Measurements from ENCODE around the gene POLR3B. TPM values are rescaled to one million over a fixed set of nuclear protein-coding genes. Genes with fewer than 3 reads are reported as not detected.
"Not testable (repeated sequence)": the region's sequence is repeated elsewhere in the genome, so short reads cannot be mapped to it uniquely, and the experiment has no call there.

The POLR3B gene
- total and polyA plus RNA-seq, 2 experiments from 2014 or later: 8.3 to 13.7 TPM

- TF ChIP-seq EZH2 (IDR thresholded peaks at IDR 0.05; ENCODE audit: insufficient read depth, poor library complexity, severe bottlenecking) (no peak), EZH2phosphoT487 (IDR thresholded peaks at IDR 0.05; ENCODE audit: insufficient read depth, low read depth) (no peak)
- in situ Hi-C loops (cut with MboI): no loop called here
- Histone ChIP-seq H3K27me3 (replicated peaks; ENCODE audit: insufficient read depth) (no peaks in the 10 kb centered on the region), H2AFZ (no peak overlapping the region), H3K9me2 (ENCODE audit: insufficient read depth) (no peaks in the 10 kb centered on the region), H4K20me1 (ENCODE audit: insufficient read depth) (no peaks in the 10 kb centered on the region), H3K27ac (no peak overlapping the region), H3K4me1 (ENCODE audit: insufficient read depth) (no peaks in the 10 kb centered on the region), H3K9ac (no peak overlapping the region), H3K9me3 (ENCODE audit: low read depth) (no peaks in the 10 kb centered on the region), H3K36me3 (ENCODE audit: low read depth) (peaks cover 14% of the 10 kb centered on the region), H3K4me2 (ENCODE audit: unreplicated experiment) (no peak overlapping the region), H3K4me3 (no peak overlapping the region), H3F3A (ENCODE audit: insufficient read depth) (no peaks in the 10 kb centered on the region), H3K79me2 (ENCODE audit: insufficient read depth) (no peaks in the 10 kb centered on the region)
- DNase-seq: no peak
- 100% methylated on average over 1 of the region's 1 CpG for WGBS, 2 experiments (ENCODE audit: low coverage in 1 of 2, low lambda C conversion rate in 2 of 2, missing lambda C conversion rate in 2 of 2)
Measured at GRCh38 chr12:106452309-106452708, 94.8 kb downstream of the POLR3B start.

GRCh38 chr12:106455111-106455510 is 97.6 kb downstream of the POLR3B start:
- no peaks in the 10 kb centered on the region for H3K79me2 ChIP-seq (ENCODE audit: insufficient read depth)
- H4K20me1 ChIP-seq (ENCODE audit: insufficient read depth): no peaks in the 10 kb centered on the region
- H3K9me3 ChIP-seq (ENCODE audit: low read depth): no peaks in the 10 kb centered on the region
- TF ChIP-seq EZH2 (IDR thresholded peaks at IDR 0.05; ENCODE audit: insufficient read depth, poor library complexity, severe bottlenecking): no peak
- TF ChIP-seq EZH2phosphoT487 (IDR thresholded peaks at IDR 0.05; ENCODE audit: insufficient read depth, low read depth): no peak
- no peak overlapping the region for H3K4me2 ChIP-seq (ENCODE audit: unreplicated experiment)
- no peak for DNase-seq
- H3K4me1 ChIP-seq (ENCODE audit: insufficient read depth): no peaks in the 10 kb centered on the region
- no peaks in the 10 kb centered on the region for H3F3A ChIP-seq (ENCODE audit: insufficient read depth)
- no peak overlapping the region for H2AFZ ChIP-seq
- no peak overlapping the region for H3K4me3 ChIP-seq
- no peak overlapping the region for H3K9ac ChIP-seq
- H3K9me2 ChIP-seq (ENCODE audit: insufficient read depth): no peaks in the 10 kb centered on the region
- in situ Hi-C loops (cut with MboI): no loop called here
- WGBS, 2 experiments (ENCODE audit: low coverage in 1 of 2, low lambda C conversion rate in 2 of 2, missing lambda C conversion rate in 2 of 2): 83 to 84% methylated on average over 6 of the region's 6 CpGs
- no peak overlapping the region for H3K27ac ChIP-seq
- H3K27me3 ChIP-seq (replicated peaks; ENCODE audit: insufficient read depth): no peaks in the 10 kb centered on the region
- peaks cover 23% of the 10 kb centered on the region for H3K36me3 ChIP-seq (ENCODE audit: low read depth)

- DNase-seq: no peak
- in situ Hi-C loops (cut with MboI): no loop called here
Measured at GRCh38 chr12:106459124-106459523, 101.6 kb downstream of the POLR3B start.

GRCh38 chr12:106459534-106459933 is 102.0 kb downstream of the POLR3B start:
- in situ Hi-C loops (cut with MboI): no loop called here
- WGBS, 2 experiments (ENCODE audit: low coverage in 1 of 2, low lambda C conversion rate in 2 of 2, missing lambda C conversion rate in 2 of 2): 96 to 100% methylated on average over 1 of the region's 1 CpG
- H3K4me3 ChIP-seq: no peak overlapping the region

More at GRCh38 chr12:106459124-106459523, 101.6 kb downstream of the POLR3B start:
- H3F3A ChIP-seq (ENCODE audit: insufficient read depth): no peaks in the 10 kb centered on the region
- no peak overlapping the region for H3K27ac ChIP-seq
- no peak overlapping the region for H3K4me3 ChIP-seq
- no peaks in the 10 kb centered on the region for H3K9me3 ChIP-seq (ENCODE audit: low read depth)
- H4K20me1 ChIP-seq (ENCODE audit: insufficient read depth): no peaks in the 10 kb centered on the region
- H3K27me3 ChIP-seq (replicated peaks; ENCODE audit: insufficient read depth): no peaks in the 10 kb centered on the region
- H3K4me1 ChIP-seq (ENCODE audit: insufficient read depth): no peaks in the 10 kb centered on the region
- H3K79me2 ChIP-seq (ENCODE audit: insufficient read depth): no peaks in the 10 kb centered on the region
- no peak overlapping the region for H3K9ac ChIP-seq
- 97% methylated on average over 6 of the region's 6 CpGs for WGBS, 2 experiments (ENCODE audit: low coverage in 1 of 2, low lambda C conversion rate in 2 of 2, missing lambda C conversion rate in 2 of 2)
- peaks cover 23% of the 10 kb centered on the region for H3K36me3 ChIP-seq (ENCODE audit: low read depth)
- no peak overlapping the region for H2AFZ ChIP-seq
- H3K4me2 ChIP-seq (ENCODE audit: unreplicated experiment): no peak overlapping the region
- no peaks in the 10 kb centered on the region for H3K9me2 ChIP-seq (ENCODE audit: insufficient read depth)
- no peak for TF ChIP-seq EZH2phosphoT487 (IDR thresholded peaks at IDR 0.05; ENCODE audit: insufficient read depth, low read depth)
- TF ChIP-seq EZH2 (IDR thresholded peaks at IDR 0.05; ENCODE audit: insufficient read depth, poor library complexity, severe bottlenecking): no peak

GRCh38 chr12:106461730-106462129 is 104.2 kb downstream of the POLR3B start:
- Histone ChIP-seq H3K27me3 (replicated peaks; ENCODE audit: insufficient read depth) (no peaks in the 10 kb centered on the region), H3F3A (ENCODE audit: insufficient read depth) (no peaks in the 10 kb centered on the region), H3K9me2 (ENCODE audit: insufficient read depth) (no peaks in the 10 kb centered on the region), H3K9me3 (ENCODE audit: low read depth) (no peaks in the 10 kb centered on the region), H3K9ac (no peak overlapping the region), H3K4me3 (no peak overlapping the region), H3K36me3 (ENCODE audit: low read depth) (peaks cover 19% of the 10 kb centered on the region; the same call in 1 of the 2 replicates), H3K4me2 (ENCODE audit: unreplicated experiment) (no peak overlapping the region), H4K20me1 (ENCODE audit: insufficient read depth) (no peaks in the 10 kb centered on the region), H3K27ac (no peak overlapping the region), H3K79me2 (ENCODE audit: insufficient read depth) (no peaks in the 10 kb centered on the region), H3K4me1 (ENCODE audit: insufficient read depth) (no peaks in the 10 kb centered on the region), H2AFZ (no peak overlapping the region)
- WGBS, 2 experiments (ENCODE audit: low coverage in 1 of 2, low lambda C conversion rate in 2 of 2, missing lambda C conversion rate in 2 of 2): 96 to 100% methylated on average over 2 of the region's 2 CpGs
- DNase-seq: no peak
- TF ChIP-seq EZH2 (IDR thresholded peaks at IDR 0.05; ENCODE audit: insufficient read depth, poor library complexity, severe bottlenecking): no peak
- in situ Hi-C loops (cut with MboI): no loop called here

More at GRCh38 chr12:106459534-106459933, 102.0 kb downstream of the POLR3B start:
- Histone ChIP-seq H3K9me3 (ENCODE audit: low read depth) (no peaks in the 10 kb centered on the region), H3K9ac (no peak overlapping the region), H3K4me1 (ENCODE audit: insufficient read depth) (no peaks in the 10 kb centered on the region), H3K79me2 (ENCODE audit: insufficient read depth) (no peaks in the 10 kb centered on the region), H3K27me3 (replicated peaks; ENCODE audit: insufficient read depth) (no peaks in the 10 kb centered on the region), H3K27ac (no peak overlapping the region), H3K36me3 (ENCODE audit: low read depth) (peaks cover 20% of the 10 kb centered on the region), H3K9me2 (ENCODE audit: insufficient read depth) (no peaks in the 10 kb centered on the region), H2AFZ (no peak overlapping the region), H3F3A (ENCODE audit: insufficient read depth) (no peaks in the 10 kb centered on the region), H3K4me2 (ENCODE audit: unreplicated experiment) (no peak overlapping the region), H4K20me1 (ENCODE audit: insufficient read depth) (no peaks in the 10 kb centered on the region)
- no peak for DNase-seq
- TF ChIP-seq EZH2phosphoT487 (IDR thresholded peaks at IDR 0.05; ENCODE audit: insufficient read depth, low read depth): no peak
- no peak for TF ChIP-seq EZH2 (IDR thresholded peaks at IDR 0.05; ENCODE audit: insufficient read depth, poor library complexity, severe bottlenecking)

- 74 to 78% methylated on average over 4 of the region's 4 CpGs for WGBS, 2 experiments (ENCODE audit: low coverage in 1 of 2, low lambda C conversion rate in 2 of 2, missing lambda C conversion rate in 2 of 2)
- H3K9me2 ChIP-seq (ENCODE audit: insufficient read depth); in situ Hi-C loops (cut with MboI): not testable (repeated sequence)
Measured at GRCh38 chr12:106465605-106466004, 108.1 kb downstream of the POLR3B start.

GRCh38 chr12:106475662-106476061 is 118.1 kb downstream of the POLR3B start:
- 92 to 97% methylated on average over 3 of the region's 3 CpGs for WGBS, 2 experiments (ENCODE audit: low coverage in 1 of 2, low lambda C conversion rate in 2 of 2, missing lambda C conversion rate in 2 of 2)
- H3F3A ChIP-seq (ENCODE audit: insufficient read depth); H3K79me2 ChIP-seq (ENCODE audit: insufficient read depth); H3K9me2 ChIP-seq (ENCODE audit: insufficient read depth); H3K27ac ChIP-seq; DNase-seq; H3K9ac ChIP-seq; H3K4me2 ChIP-seq (ENCODE audit: unreplicated experiment); in situ Hi-C loops (cut with MboI); H3K27me3 ChIP-seq (replicated peaks; ENCODE audit: insufficient read depth); H3K36me3 ChIP-seq (ENCODE audit: low read depth); H3K9me3 ChIP-seq (ENCODE audit: low read depth); H3K4me1 ChIP-seq (ENCODE audit: insufficient read depth); H4K20me1 ChIP-seq (ENCODE audit: insufficient read depth); H3K4me3 ChIP-seq; H2AFZ ChIP-seq: not testable (repeated sequence)

More at GRCh38 chr12:106465605-106466004, 108.1 kb downstream of the POLR3B start:
- H3K27ac ChIP-seq; H3K27me3 ChIP-seq (replicated peaks; ENCODE audit: insufficient read depth); H3K36me3 ChIP-seq (ENCODE audit: low read depth); H3K4me2 ChIP-seq (ENCODE audit: unreplicated experiment); DNase-seq; H3K79me2 ChIP-seq (ENCODE audit: insufficient read depth); H3K9ac ChIP-seq; H2AFZ ChIP-seq; H4K20me1 ChIP-seq (ENCODE audit: insufficient read depth); H3K4me1 ChIP-seq (ENCODE audit: insufficient read depth); H3K4me3 ChIP-seq; H3K9me3 ChIP-seq (ENCODE audit: low read depth); H3F3A ChIP-seq (ENCODE audit: insufficient read depth): not testable (repeated sequence)
